GM18870 (cell line): ENCODE measurements around the gene MGMT.

Experiments
- ATAC-seq: cut with Tn5 transposase; IDR thresholded peaks from one replicate; pipeline ENCODE4 v1.9.1; 2021; ENCODE audit warnings: moderate library complexity; ENCODE audit not compliant: unreplicated experiment

Gene MGMT

DNA sequence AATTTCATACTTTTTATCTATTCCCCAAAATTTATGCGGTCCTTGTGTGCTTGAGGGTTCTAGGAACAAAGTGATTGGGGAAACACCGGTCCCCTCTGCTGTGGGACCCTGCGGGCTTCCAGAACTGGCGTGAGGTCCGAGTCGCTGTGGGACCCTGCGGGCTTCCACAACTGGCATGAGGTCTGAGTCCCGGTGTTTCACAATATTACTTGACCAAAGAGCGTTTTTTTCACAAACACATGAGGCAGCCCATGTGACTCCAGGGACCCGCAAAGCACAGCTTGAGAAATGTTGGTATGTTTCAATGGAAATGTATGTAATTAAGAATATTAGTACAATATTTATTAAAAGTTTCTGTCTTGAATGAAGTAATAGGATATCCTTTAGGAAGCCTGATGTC lies 212.2 kb downstream of the MGMT start:
- no peak for ATAC-seq

DNA sequence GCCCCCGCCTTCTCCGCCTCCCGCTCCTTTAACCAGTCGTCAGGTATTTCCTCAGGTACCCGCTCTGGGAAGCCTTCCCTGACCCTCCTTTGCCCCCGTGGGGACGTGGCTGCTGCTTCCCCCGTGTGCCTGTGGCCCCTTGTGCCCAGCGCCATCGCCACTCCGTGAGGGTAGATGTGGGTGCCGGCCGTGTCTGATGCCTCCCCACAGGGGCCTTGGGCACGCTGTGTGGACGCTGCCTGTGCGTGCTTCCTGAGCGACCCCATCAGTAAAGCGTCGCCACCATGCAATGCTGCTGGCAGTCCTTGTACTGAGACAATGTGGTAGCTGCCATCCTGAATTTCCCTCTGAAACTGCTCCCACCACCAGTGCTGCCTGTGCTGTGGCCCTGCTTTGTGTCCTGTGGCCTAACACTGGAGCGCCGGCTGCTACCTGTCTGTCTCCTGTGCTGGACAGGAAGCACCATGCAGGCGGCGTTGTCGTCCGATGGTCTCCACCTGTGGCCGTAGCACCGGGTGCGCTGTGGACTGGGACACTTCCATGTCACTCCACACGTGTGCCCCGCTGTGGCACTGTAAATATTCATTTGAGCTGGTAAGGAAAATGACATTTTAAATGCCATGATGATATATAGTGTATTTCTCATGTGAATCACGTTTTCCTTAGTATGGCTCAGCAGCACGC lies 213.8 kb downstream of the MGMT start:
- no peak for ATAC-seq

DNA sequence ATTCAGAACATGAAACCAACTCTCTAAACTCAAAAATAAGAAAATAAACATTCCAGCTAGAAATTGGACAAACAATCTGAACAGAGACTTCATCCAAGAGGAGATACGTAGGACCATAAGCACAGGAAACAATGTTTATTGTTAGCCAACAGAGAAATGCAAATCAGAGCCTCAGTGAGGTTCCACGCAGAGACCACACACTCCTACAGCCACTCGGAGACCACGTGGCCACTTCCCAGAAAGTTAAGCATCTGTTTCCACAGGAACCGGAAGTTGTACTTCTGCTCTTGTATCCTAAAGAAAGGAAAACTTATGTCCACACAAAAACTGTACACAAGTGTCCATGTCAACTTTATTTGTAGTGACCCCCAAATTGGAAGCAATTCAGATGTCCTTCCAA lies 214.8 kb downstream of the MGMT start:
- ATAC-seq, result no peak

DNA sequence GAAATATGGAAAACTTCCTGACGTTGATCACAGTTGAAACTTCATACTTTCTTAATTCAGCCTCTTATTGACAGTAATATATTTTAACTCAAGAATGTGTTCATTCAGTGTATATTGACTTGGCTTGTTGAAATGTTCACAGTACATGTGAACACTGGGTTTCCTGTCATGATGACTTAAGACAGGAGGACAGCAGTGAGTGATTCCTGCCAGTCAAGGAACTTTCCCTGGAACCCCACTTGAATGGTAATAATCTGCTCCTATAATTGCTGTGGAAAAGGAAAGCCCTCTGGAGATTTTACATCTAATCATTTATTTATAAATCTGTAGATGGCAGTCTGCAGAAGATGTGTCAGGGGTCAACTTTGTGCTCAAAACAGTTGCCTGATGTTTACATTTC lies 216.5 kb downstream of the MGMT start:
- ATAC-seq, result no peak

DNA sequence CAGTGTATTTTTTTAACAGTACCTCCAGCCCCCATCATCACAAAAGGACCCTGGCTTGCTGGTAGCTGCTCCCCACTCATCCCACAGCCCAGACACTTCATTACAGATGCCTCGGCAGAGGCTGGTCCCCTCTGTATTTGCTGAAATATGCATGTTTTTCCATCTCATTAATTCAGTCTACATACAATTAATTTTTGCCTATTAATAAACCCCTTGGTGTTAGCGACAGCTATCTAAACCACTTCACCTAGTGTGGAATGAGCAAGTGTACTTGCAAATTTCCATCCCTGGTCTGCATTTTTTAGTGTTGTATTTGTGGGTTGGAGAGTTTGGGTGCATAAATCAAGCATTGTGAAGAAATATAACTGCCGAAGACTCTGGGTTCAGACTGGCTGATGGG lies 216.9 kb downstream of the MGMT start:
- ATAC-seq, result no peak

DNA sequence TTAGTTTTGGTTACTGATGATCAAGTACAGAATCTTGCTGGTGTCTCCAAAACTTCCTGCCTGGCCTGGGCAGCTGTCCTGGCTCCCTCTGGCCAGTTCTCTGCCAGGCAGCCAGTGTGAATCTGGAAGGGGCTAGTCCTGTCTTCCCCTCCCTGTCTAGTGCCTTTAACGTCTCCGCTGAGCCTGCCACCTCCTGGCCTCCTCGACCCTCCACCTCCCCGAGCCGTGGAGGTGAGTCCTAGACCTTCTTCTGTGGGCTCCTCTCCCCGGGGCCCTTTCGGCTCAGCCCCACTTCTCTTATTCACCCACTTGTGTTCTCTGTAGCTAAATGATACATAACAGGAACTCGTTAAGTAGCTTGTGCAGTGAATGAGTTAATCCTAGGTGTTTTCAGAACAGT lies 218.2 kb downstream of the MGMT start:
- no peak for ATAC-seq

DNA sequence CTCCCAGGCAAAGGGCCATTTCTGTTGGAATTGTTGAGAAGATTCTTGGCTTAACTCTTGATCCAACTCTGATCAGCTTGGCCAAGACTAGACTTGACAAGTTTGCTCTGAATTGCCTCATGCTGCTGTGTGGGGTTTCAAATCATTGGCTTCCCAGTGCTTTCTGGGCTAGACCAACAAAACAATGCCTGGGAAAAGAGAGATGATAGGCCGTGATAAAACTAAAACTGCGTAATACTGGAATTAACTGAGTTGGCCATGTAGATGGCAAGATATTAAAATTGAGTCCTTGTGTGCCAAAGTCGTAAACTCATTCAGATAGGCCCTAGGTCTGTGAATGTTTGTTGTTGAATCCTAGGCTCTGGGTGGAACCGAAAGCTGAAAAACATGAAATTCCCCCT lies 222.6 kb downstream of the MGMT start:
- ATAC-seq, result no peak

DNA sequence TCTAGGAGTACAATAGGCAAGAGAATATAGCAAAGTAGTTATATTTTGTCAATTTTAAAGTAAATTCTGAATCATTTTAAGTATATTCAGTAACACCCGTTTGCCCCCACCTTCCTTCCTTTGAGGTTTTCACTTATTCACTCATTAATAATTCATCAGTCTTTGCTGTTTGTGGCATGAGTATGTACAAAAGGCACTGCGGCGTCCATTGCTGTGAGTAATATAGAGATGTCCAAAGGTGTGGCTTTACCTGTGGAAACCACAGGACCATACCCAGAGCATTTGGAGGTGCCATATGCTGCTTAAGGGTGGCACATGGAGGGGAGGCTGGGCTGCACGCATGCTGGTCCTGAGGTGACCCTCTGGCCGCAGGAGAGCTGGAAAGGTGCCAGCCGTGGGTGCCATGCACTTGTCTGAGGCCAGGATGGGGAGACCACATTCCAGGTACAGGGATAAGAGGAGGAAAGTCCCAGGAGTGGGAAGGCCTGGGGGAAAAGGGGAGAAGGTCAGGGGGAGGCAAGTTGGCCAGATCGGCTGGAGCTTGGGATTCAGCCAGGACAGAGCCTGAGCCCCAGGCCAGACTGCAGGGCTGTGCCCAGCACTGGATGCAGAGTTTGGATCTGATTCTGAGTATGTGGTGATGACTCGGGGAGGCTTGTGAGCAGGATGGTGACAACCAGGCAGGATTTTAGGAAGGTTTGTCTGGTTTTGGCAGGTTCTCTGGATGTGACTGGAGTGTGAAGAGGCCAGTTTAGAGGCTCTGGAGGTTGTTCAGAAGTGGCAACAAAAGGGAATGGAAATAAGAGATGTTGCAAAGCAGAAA lies 223.4 kb downstream of the MGMT start:
- ATAC-seq, result no peak

DNA sequence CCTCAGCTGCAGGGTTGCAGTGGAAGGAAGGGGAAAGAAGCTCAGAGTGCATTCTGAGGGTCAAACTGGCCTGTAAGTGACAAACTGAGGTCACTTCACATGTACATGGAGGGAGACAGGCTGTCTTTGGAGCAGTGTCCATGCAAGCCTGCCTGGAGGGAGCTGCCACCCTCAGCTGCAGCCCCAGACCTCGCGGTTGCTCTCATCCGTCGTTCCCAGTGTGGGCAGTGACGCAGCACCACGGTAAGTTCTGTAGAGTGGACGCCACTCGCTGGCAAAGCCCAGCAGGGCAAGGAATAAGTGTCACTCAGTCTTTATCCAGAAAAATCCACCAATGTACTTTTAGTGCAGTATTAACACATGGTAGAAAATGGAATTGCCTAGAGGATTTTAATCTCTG lies 225.7 kb downstream of the MGMT start:
- no peak for ATAC-seq

DNA sequence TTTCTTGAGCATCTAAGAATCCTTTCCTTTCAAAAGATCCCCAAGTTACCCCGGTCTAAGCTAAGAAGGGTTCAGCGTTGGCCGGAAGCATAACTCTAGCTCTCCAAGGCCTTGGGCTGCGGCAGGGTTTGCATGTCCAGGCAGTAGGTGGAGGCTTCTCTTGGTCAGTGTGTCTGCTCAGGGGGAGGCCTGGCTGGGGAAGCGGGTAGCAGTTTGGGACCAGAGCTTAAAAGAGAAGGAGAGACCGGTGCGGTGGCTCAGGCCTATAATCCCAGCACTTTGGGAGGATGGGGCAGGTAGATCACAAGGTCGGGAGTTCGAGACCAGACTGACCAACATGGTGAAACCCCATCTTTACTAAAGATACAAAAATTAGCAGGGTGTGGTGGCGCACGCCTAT lies 226.3 kb downstream of the MGMT start:
- no peak for ATAC-seq

DNA sequence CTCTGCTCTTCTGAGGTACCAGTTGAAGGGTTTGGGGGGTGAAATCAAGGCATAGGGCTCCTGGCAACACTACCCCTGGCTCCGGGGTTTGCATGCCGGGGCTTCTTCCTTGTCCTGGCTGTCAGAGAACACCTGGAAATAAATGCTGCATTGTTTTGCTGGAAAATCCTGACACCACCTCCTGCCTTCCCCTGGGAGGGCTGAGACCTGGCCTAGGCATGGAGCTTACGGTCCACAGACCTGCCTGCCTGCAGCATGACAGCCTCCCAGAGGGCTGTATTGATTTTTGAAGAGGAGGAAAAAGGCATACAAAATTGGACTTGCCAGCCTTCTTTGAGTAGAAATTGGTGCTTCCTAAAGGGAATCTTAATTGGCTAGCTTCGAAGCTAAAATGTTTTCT lies 227.1 kb downstream of the MGMT start:
- ATAC-seq, result no peak

DNA sequence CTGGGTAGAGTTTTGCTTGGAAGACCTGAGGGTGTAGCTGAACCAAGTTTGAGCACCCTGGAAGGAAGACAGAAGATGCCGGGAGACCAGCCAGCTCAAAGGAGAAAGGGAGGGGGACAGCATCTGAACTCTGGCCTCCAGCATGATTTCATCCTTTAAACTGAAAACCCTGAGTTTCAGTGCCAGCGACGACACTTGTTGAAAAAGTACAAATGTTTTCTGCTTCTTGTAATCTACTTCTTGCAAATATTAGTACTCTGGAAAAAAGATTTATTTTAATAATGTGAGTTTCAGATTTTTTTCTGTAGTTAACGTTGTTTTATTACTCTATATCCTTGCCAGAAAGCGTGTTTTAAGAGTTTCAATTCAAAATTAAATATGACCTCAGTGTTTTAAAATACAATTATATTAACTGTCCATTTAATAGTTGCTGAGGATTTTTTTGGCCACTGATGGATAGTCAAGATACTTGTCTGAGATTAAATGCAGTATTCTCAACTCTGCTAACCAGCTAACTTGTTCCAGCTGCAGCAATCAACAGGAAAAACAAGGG lies 227.7 kb downstream of the MGMT start:
- no peak for ATAC-seq

DNA sequence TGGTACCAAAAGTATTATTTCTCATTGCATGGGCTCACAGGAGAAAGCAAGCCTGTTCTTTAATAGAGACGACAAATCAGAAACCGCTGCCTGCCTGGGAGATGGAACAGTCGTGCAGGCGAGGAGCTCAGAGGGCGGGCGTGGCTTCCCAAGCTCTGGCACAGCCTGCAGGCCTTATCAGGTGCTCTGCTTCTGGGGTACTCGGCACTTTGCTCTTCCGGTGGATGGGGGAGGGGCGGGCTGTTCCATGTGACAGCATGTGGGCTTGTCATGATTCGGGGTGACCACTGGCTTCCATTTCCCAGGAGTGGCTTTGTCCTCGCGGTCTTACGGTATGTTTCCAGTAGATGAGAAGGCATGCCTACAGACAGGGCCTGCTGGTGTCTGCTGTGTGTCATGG lies 228.6 kb downstream of the MGMT start:
- ATAC-seq, result no peak

DNA sequence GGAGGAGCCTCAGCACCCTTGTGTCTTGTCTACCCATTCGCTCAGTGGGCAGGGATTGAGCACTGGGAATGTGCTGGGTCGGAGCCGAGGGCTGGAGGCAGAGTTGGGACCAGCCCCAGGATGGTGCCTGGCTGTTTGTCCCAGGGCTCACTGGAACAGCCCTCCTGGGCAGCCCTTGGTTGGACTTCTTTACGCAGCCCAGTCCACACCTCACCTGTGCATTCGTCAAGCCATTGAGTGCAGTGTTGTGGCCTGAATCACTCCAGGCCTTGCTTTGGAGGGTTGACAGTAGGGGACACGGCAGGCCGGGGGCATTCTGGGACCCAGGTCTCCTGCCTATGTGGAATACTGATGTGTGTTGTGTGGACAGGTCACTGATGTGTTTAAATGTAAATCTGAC lies 229.6 kb downstream of the MGMT start:
- no peak for ATAC-seq

DNA sequence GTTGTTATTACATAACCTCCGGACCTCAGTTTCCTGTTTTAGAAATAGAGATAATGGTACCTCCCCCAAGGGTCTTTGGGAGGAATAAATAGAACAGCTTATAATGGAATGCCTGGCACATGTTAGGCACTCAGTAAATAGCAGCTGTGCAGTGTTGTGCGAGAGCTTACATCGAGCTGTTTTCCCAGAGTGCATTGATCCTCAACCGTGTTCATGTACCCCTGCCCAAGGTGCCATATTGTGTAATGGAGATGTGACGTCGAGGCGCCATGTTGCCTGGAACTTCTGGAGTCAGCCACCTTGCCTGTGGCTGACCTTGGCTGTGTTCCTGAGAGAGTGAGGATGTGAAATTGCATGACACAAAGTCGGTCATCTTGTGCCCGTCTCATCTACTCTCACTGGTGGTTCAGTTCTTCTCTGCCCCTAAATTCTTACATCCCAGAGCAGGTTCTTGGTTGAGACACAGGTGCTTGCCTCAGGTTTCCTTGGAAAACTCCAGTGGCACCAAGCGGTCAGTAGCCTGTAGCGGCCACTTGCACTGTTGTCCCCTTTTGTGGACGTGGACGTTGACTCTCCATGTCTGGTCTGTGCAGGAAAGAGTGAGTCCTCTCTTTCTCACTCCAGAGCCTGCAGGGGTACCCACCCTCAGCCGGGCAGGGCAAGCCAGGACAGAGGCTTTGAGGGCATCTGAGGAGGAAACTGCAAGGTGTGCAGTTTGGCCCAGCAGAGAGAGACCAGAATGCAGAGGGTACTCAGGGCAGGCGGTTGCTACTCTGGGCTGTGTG lies 230.6 kb downstream of the MGMT start:
- ATAC-seq, result no peak

DNA sequence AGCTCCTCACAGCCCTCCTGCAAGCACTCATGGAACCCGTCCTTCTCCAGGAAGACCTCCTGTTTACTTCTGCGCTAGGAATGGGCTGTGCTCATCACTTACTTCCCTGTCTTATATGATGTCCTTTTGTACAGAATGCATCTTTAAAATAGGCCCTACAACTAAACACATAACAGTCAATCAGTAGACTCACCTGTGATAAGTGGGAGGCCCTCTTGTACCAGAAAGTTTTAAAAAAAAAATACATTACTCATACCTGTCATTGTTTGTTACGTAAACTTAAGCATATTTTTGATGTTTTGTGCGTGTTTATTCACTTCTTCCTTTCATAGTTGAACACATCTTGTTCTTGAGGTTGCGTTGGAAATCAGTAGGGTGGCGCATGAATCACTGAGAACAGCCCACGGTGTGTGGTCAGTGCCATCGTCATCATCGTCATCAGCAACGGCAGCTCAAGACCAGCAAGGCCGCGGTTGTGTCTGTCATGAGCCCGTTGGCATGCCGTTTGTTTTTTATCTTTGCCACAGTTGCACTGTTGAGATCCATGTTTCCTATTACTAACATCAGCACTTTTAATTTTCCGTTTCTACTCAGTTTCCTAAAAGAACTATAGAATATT lies 232.8 kb downstream of the MGMT start:
- no peak for ATAC-seq

DNA sequence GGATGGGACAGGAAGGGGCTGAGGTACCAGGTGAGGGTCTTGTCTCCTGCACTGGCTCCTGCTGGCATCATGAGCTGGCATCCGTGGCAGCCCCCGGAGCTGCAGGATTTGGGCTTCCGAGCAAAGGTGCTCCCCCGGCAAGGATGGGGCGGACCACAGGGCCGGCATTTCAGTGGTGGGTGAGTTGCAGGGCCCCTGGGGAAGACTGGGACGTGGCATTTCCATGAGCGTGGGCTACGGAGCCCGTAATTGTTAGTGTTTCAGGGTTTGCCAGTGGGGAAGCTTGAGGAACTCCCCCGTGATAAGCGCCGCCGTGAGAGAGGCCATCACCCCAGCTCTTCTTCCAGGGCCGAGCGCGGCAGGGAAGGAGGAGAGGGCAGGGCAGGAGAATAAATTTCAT lies 235.6 kb downstream of the MGMT start:
- ATAC-seq, result no peak

DNA sequence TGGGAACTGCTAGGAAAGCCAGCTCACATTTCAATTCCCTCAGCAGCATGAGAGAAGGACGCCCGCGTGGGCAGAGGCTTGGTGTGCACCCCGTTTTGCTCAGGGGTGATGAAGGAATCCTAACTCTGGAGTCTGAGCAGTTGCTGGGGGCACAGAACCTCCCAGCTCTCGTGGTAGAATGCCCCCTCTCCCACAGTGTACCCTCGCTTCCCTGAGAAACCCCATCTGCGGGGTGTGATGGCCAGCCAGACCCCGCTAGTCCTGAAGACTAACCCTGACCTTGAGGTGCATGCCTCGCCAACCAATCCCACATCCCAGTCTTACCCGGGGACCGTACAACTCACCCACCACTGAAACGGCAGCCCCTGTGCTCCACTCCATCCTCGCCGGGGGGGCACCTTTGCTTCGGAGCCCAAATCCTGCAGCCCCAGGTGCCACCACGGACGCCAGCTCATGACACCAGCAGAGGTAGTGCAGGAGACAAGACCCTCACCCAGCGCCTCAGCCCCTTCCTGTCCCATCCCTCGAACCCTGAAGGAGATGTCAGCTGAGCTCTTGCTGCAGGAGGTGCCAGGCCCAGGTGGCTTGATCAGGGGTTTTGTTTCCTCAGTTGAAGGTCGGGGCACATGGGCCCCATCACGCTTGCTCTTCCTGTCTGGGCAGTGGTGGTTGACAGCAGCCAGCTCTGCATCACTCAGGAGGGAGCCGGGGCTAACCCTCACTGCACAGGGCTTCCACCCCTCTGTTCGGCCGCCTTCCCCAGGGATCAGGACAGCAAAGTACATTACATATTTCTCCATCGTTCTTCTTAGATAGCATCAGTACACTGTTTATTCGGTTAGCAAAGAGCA lies 236.5 kb downstream of the MGMT start:
- no peak for ATAC-seq

DNA sequence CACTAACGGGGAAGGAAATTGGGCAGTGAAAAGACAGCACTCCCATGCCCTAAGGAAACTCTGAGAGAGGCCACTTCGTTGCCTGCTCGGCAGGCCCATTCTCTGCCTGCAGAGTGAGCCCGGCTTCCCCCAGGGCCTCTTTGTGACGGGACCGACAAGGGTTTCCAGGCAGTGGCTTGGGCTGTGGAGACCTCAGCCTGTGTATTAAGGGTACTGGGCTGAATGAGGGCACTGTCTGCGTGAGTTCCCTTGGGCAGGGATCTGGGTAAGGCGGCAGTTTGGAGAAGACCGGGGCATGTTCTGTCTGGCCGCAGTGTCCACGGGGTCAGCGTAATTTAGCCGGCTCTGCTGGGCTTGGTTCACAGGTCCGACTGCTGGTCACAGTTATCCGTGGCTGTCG lies 237.2 kb downstream of the MGMT start:
- ATAC-seq, result no peak

DNA sequence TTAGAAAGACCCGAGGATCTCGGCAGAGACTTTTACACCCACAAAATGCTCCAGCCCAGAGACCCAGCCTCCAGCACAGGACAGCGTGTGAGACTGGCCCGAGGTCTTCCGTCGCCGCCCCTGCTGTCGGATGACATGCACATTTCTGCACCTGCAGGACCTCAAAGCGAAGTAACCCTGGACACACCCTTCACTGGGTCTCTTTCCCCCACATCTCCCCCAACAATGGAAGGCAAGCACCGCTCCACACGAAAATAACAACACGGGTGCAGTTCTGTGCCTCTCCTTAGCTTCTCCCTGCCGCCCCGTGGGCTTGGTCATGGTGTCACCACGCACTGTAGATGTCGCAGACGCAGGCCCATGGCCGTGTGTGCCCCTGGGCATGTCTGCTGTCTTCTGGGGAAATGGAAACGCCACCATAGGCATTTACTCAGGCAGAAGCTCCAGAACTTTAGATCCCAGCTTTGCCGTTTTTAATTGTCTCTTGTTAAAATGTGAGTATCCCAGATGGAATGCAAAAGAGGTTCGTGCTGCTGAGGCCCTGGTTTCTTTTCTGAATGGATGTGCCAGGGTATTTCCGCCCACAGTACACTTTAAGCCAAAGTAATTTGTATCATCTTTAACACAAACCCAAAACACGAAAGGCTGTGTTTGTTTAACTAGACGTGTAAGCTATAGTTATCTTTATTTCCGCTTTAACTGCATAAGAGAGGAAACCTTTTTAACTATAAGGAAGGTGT lies 237.9 kb downstream of the MGMT start:
- no peak for ATAC-seq
